ENCODE results near the gene FLOT1. TPM values are rescaled to one million over a fixed set of nuclear protein-coding genes. Genes with fewer than 3 reads are reported as not detected.
A peak's percentile ranks its signal among the peaks of the same experiment; 100 is the strongest.

Gene FLOT1
- total and polyA plus RNA-seq, 2 of the 13 experiments (the other 11 are each of a cell fraction or from before 2014, with no cell fraction given) = 82.3 to 130 TPM

GRCh38 chr6:30721198-30722024, 21.1 kb downstream of the FLOT1 start (continued):
- TF ChIP-seq PATZ1 (CRISPR knock-in tag; IDR thresholded peaks at IDR 0.05) (peak; percentile 92), TRIM22 (IDR thresholded peaks at IDR 0.05) (no peak), HES4 (CRISPR knock-in tag; IDR thresholded peaks at IDR 0.05; ENCODE audit: borderline replicate concordance) (no peak), GATA4 (IDR thresholded peaks at IDR 0.05; ENCODE audit: borderline replicate concordance, low read depth) (no peak), E2F1 (CRISPR knock-in tag; IDR thresholded peaks at IDR 0.05) (peak; percentile 91), ZBTB1 (CRISPR knock-in tag; IDR thresholded peaks at IDR 0.05; ENCODE audit: borderline replicate concordance) (no peak), TCF7 (IDR thresholded peaks at IDR 0.05; ENCODE audit: low read depth) (no peak; the same call in 1 of the 2 replicates), HMGXB3 (CRISPR knock-in tag; IDR thresholded peaks at IDR 0.05; ENCODE audit: borderline replicate concordance) (no peak), POLR2G (IDR thresholded peaks at IDR 0.05; ENCODE audit: low read depth, low read length) (peak; percentile 81), GPBP1L1 (CRISPR knock-in tag; IDR thresholded peaks at IDR 0.05) (no peak), ZNF251 (CRISPR knock-in tag; IDR thresholded peaks at IDR 0.05) (no peak), ZNF572 (CRISPR knock-in tag; IDR thresholded peaks at IDR 0.05) (no peak), ZNF775 (CRISPR knock-in tag; IDR thresholded peaks at IDR 0.05; ENCODE audit: borderline replicate concordance) (no peak), ZNF282 (IDR thresholded peaks at IDR 0.05; ENCODE audit: partially characterized antibody) (no peak), TBP (CRISPR knock-in tag; IDR thresholded peaks at IDR 0.05) (no peak), ATF6 (CRISPR knock-in tag; conservative IDR thresholded peaks at IDR 0.05) (no peak)
